CD8-positive, alpha-beta memory T cell (primary cell): ENCODE results near the gene IGSF22. TPM values are rescaled to one million over a fixed set of nuclear protein-coding genes. Genes with fewer than 3 reads are reported as not detected.
A peak's percentile ranks its signal among the peaks of the same experiment; 100 is the strongest.
"Not testable (repeated sequence)": the region's sequence is repeated elsewhere in the genome, so short reads cannot be mapped to it uniquely, and the experiment has no call there.

Experiments
- CTCF ChIA-PET: fragments of 350-600 bp; sonication (Branson Sonifier 250); formaldehyde crosslinking; loops from one replicate; lab custom pipeline; 2021; ENCODE audit warnings: antibody characterized with exemption; lab: Charles Lee
- POLR2A ChIA-PET: fragments of 350-600 bp; sonication (Branson Sonifier 250); formaldehyde crosslinking; loops from one replicate; lab custom pipeline; 2021; ENCODE audit warnings: antibody characterized with exemption; lab: Charles Lee
- DNase-seq, 5 donors: peaks; one replicate each; pipeline versions ENCODE4 v3.0.0 to v3.0.0-alpha.2; 2020 to 2022; ENCODE audit warnings: mixed read lengths in 1 of 5
- H3K27ac ChIP-seq: one replicate; pipeline ENCODE4 v1.7.0; 2013; ENCODE audit warnings: low read depth, mild to moderate bottlenecking, low read length, moderate library complexity
- H3K27me3 ChIP-seq: 2 replicates; pipeline ENCODE4 v1.7.0; 2013; ENCODE audit warnings: low read length, mild to moderate bottlenecking; ENCODE audit not compliant: insufficient read depth, poor library complexity, severe bottlenecking
- H3K36me3 ChIP-seq: 2 replicates; pipeline ENCODE4 v1.7.0; 2013; ENCODE audit warnings: mild to moderate bottlenecking, low read length, moderate library complexity; ENCODE audit not compliant: insufficient read depth
- H3K4me1 ChIP-seq: 2 replicates; pipeline ENCODE4 v1.7.0; 2013; ENCODE audit warnings: mild to moderate bottlenecking, low read length, moderate library complexity; ENCODE audit not compliant: insufficient read depth
- H3K4me3 ChIP-seq: 2 replicates; pipeline ENCODE4 v1.7.0; 2013; ENCODE audit warnings: mild to moderate bottlenecking, low read length
- H3K9me3 ChIP-seq: 2 replicates; pipeline ENCODE4 v1.7.0; 2013; ENCODE audit warnings: mild to moderate bottlenecking, low read length
- H3K27ac Mint-ChIP-seq, 8 donors: one replicate each; pipeline ENCODE4 v1.8.0; 2020 to 2021; ENCODE audit warnings: mixed read lengths in 8 of 8, mild to moderate bottlenecking in 6 of 8, inconsistent platforms in 3 of 8, moderate library complexity in 3 of 8
- H3K27me3 Mint-ChIP-seq, 2 donors: one replicate each; pipeline ENCODE4 v1.8.0; 2020 to 2021; ENCODE audit warnings: mixed read lengths in 2 of 2, mild to moderate bottlenecking in 1 of 2, moderate library complexity in 1 of 2
- H3K36me3 Mint-ChIP-seq, 3 donors: one replicate each; pipeline ENCODE4 v1.8.0; 2020 to 2021; ENCODE audit warnings: mixed read lengths in 3 of 3, inconsistent platforms in 1 of 3, mild to moderate bottlenecking in 1 of 3
- H3K4me1 Mint-ChIP-seq, 3 donors: one replicate each; pipeline ENCODE4 v1.8.0; 2020 to 2021; ENCODE audit warnings: mixed read lengths in 3 of 3, inconsistent platforms in 1 of 3, mild to moderate bottlenecking in 1 of 3
- H3K4me3 Mint-ChIP-seq, 7 donors: one replicate each; pipeline ENCODE4 v1.8.0; 2020 to 2021; ENCODE audit warnings: mixed read lengths in 7 of 7, mild to moderate bottlenecking in 6 of 7, moderate library complexity in 4 of 7, inconsistent platforms in 2 of 7
- H3K9me3 Mint-ChIP-seq, 5 donors: one replicate each; pipeline ENCODE4 v1.8.0; 2020 to 2022; ENCODE audit warnings: mixed read lengths in 5 of 5, mild to moderate bottlenecking in 3 of 5, moderate library complexity in 2 of 5, inconsistent platforms in 1 of 5
- polyA plus RNA-seq: library from polyadenylated mRNA; unstranded; fragments of 300-500 nt; fragmentation: Illumina TruSeq; gene quantifications from one replicate; pipeline ENCODE4 v1.2.3, GENCODE V29; 2021
- total RNA-seq, 2 experiments: library from RNA; stranded (reverse); gene quantifications; one replicate each; pipeline ENCODE4 v1.2.3, GENCODE V29; 2021

Gene IGSF22
- total and polyA plus RNA-seq, 3 experiments from 2014 or later = 0.20 to 6.1 (median 0.33) TPM

DNA sequence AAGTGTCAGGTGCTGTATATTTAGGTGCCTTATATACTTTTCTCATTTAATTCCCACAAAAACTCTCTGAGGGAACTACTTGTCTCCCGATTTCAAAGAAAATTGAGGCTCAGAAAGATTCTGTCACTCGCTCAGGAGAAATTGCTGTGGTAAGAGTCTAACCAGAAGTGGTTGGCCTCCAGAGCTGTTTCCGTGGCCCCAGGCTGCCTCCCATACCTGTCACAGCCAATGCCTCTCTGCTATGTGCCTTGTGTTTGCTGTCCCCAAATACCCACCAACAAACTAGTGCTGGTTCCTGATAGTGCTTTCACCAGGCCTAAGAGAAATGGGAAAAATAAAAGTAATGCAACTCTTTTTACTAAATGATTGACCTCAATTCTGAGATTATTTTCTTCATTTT is 48.4 kb downstream of the IGSF22 start:
- CTCF ChIA-PET = no interaction called here
- peak in 1 of 5 donors; percentile 46 for DNase-seq

DNA sequence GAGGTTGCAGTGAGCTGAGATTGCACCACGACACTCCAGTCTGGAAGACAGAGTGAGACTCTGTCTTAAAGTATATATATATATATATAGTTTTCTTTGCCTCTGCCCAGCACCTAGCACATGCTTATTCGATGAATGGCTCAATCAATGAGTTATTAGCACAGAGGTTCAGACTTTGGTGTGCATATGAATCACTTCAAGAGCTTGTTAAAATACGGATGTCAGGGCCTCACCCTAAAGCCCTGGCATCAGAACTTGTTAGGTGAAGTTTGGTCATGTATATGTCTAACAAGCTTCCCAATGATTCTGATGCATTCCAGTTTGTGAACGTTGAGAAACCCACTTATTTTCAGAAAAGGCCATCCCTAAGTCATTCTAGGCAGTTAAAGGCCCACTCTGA is 49.2 kb downstream of the IGSF22 start:
- ChIA-PET CTCF (interaction anchor here (1.7 kb wide), 1 partner anchor 45 kb away, joined by 5 read pairs; no protein-coding TSS in a partner anchor), POLR2A (no interaction called here)
- peaks cover 15% of the 10 kb centered on the region for H3K4me1 ChIP-seq
- H3K9me3 ChIP-seq = no peaks in the 10 kb centered on the region
- H3K4me3 Mint-ChIP-seq = no peak overlapping the region
- H3K9me3 Mint-ChIP-seq = no peaks in the 10 kb centered on the region
- H3K27ac ChIP-seq = no peak overlapping the region
- no peak overlapping the region for H3K4me3 ChIP-seq
- H3K36me3 ChIP-seq = no peaks in the 10 kb centered on the region
- DNase-seq = no peak
- peaks cover 0 to 3% (median 0%) of the 10 kb centered on the region in 3 donors for H3K36me3 Mint-ChIP-seq
- peaks cover 7 to 23% (median 9%) of the 10 kb centered on the region in 3 donors for H3K4me1 Mint-ChIP-seq
- H3K27me3 ChIP-seq = no peaks in the 10 kb centered on the region
- H3K27me3 Mint-ChIP-seq = peaks cover 0 to 1% of the 10 kb centered on the region in 2 donors
- H3K27ac Mint-ChIP-seq = no peak overlapping the region

More for the DNA sequence above, 48.4 kb downstream of the IGSF22 start:
- no peaks in the 10 kb centered on the region for H3K27me3 ChIP-seq
- H3K4me1 Mint-ChIP-seq = peaks cover 0 to 17% (median 4%) of the 10 kb centered on the region in 3 donors
- peaks cover 0 to 3% (median 0%) of the 10 kb centered on the region in 3 donors for H3K36me3 Mint-ChIP-seq
- H3K4me3 ChIP-seq = no peak overlapping the region
- no peaks in the 10 kb centered on the region for H3K9me3 Mint-ChIP-seq
- no peak overlapping the region for H3K27ac ChIP-seq
- peaks cover 0 to 1% of the 10 kb centered on the region in 2 donors for H3K27me3 Mint-ChIP-seq
- H3K4me3 Mint-ChIP-seq = no peak overlapping the region
- peaks cover 9% of the 10 kb centered on the region for H3K4me1 ChIP-seq
- POLR2A ChIA-PET = no interaction called here
- no peaks in the 10 kb centered on the region for H3K36me3 ChIP-seq
- peak overlapping the region in 1 of 8 donors; percentile 56 for H3K27ac Mint-ChIP-seq
- no peaks in the 10 kb centered on the region for H3K9me3 ChIP-seq

DNA sequence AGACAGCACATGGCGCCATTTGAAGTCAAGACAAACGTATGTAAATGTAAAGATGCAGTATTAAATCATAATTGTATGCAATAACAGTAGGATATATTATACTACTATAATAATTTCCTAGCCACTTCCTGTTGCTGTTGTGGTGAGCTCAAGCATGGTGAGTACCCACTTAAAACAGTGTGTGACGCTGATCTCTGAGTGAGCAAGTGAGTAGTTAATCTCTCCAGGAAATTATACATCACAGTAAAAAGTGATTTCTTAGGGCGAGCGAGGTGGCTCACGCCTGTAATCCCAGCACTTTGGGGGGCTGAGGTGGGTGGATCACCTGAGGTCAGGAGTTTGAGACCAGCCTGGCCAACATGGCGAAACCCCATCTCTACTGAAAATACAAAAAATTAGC is 53.8 kb downstream of the IGSF22 start:
- not testable (repeated sequence) for H3K4me3 ChIP-seq, H3K36me3 ChIP-seq, H3K9me3 ChIP-seq, H3K27me3 Mint-ChIP-seq, H3K36me3 Mint-ChIP-seq, H3K27ac ChIP-seq, H3K27me3 ChIP-seq, H3K9me3 Mint-ChIP-seq
- ChIA-PET POLR2A (interaction anchor here (0.7 to 1.0 kb wide), 3 partner anchors 26 to 38 kb away, joined by 3 to 4 read pairs (median 3); partner anchors contain the start of gene SPTY2D1), CTCF (interaction anchor here (0.5 to 1.9 kb wide), 7 partner anchors 16 to 62 kb away, joined by 3 to 12 read pairs (median 3); no protein-coding TSS in a partner anchor)
- Mint-ChIP-seq H3K4me1 (peaks cover 32 to 47% (median 35%) of the 10 kb centered on the region in 3 donors), H3K27ac (peak overlapping the region; percentile 75 to 98 (median 92)), H3K4me3 (peak overlapping the region; percentile 7 to 85 (median 78))
- H3K4me1 ChIP-seq = peaks cover 33% of the 10 kb centered on the region
- DNase-seq = peak; percentile 9 to 81 (median 72)

DNA sequence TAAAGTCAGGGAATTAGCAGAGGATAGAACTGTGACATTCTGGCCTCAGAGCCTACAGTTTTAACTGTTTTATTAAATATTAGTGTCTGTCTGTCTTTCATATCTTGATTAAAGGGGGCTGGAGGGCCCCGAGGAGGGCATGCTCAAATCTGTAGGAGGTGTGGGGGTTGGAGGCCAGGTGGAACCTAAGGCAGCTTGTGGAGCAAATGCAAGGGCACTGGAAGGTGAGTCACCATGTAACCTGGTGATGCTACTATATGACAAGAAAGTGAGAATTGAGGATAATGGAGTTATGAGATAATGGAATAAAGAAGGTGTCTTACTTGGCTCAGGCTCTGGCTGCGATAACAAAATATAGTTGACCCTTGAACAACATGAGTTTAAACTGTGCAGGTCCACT is 54.7 kb downstream of the IGSF22 start:
- Histone ChIP-seq H3K27ac (no peak overlapping the region), H3K4me1 (peaks cover 33% of the 10 kb centered on the region), H3K36me3 (no peaks in the 10 kb centered on the region), H3K27me3 (no peaks in the 10 kb centered on the region), H3K9me3 (no peaks in the 10 kb centered on the region), H3K4me3 (no peak overlapping the region)
- Mint-ChIP-seq H3K9me3 (no peaks in the 10 kb centered on the region), H3K36me3 (peaks cover 0 to 3% (median 0%) of the 10 kb centered on the region in 3 donors), H3K4me1 (peaks cover 32 to 47% (median 35%) of the 10 kb centered on the region in 3 donors), H3K27ac (peak overlapping the region in 7 of 8 donors; percentile 3 to 85 (median 75)), H3K4me3 (peak overlapping the region in 4 of 7 donors; percentile 8 to 57 (median 18)), H3K27me3 (peaks cover 0 to 1% of the 10 kb centered on the region in 2 donors)
- ChIA-PET POLR2A (no interaction called here), CTCF (no interaction called here)
- no peak for DNase-seq

DNA sequence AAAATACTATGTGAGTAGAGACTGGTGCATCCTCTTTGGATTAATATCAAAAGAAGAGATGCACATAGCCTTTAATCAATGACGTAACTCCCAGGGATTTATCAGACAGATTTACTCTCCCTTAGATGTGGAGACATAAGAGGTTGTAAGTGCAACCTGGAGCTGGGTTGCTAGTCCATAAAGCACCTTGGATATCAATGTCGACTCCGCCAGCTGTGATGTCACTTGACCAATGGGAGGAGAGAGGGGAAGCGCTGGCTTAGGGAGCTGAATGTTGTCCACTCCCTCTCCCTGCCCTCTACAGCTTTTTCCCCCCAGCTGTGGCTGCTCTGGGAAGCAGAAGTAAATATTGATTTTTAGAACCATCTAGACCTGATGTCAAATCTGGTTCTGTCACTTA is 56.3 kb downstream of the IGSF22 start:
- DNase-seq = no peak
- peak overlapping the region; percentile 36 to 92 (median 74) for H3K27ac Mint-ChIP-seq
- ChIA-PET CTCF (interaction anchor here (1.4 to 1.5 kb wide), 3 partner anchors 35 to 62 kb away, joined by 3 to 4 read pairs (median 3); no protein-coding TSS in a partner anchor), POLR2A (no interaction called here)
- no peaks in the 10 kb centered on the region for H3K9me3 ChIP-seq
- H3K27me3 ChIP-seq = no peaks in the 10 kb centered on the region
- no peak overlapping the region for H3K27ac ChIP-seq
- H3K4me1 ChIP-seq = peaks cover 33% of the 10 kb centered on the region
- H3K4me1 Mint-ChIP-seq = peaks cover 39 to 57% (median 49%) of the 10 kb centered on the region in 3 donors
- H3K36me3 ChIP-seq = no peaks in the 10 kb centered on the region
- peak overlapping the region in 4 of 7 donors; percentile 2 to 71 (median 36) for H3K4me3 Mint-ChIP-seq
- no peaks in the 10 kb centered on the region for H3K36me3 Mint-ChIP-seq
- H3K9me3 Mint-ChIP-seq = no peaks in the 10 kb centered on the region
- no peak overlapping the region for H3K4me3 ChIP-seq
- peaks cover 0 to 1% of the 10 kb centered on the region in 2 donors for H3K27me3 Mint-ChIP-seq

DNA sequence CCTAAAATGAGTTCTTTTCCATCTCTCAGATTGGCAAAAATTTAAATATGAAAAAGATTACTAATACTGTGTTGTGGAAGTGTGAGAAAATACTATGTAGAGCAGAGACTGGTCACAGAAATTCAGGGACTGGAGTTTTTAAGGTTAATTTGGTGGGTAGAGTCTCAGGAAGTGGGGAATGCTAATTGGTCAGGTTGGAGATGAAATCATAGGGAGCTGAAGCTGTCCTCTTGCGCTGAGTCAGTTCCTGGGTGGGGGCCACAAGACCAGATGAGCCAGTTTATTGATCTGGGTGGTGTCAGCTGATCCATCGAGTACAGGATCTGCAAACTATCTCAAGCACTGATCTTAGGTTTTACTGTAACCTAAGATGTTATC is 56.8 kb downstream of the IGSF22 start:
- Mint-ChIP-seq H3K36me3 (no peaks in the 10 kb centered on the region), H3K27ac (peak overlapping the region; percentile 40 to 92 (median 74)), H3K9me3 (no peaks in the 10 kb centered on the region), H3K27me3 (peaks cover 0 to 1% of the 10 kb centered on the region in 2 donors), H3K4me1 (peaks cover 39 to 57% (median 49%) of the 10 kb centered on the region in 3 donors), H3K4me3 (peak overlapping the region in 5 of 7 donors; percentile 2 to 71 (median 30))
- no peak for DNase-seq
- Histone ChIP-seq H3K36me3 (no peaks in the 10 kb centered on the region), H3K27ac (no peak overlapping the region), H3K27me3 (no peaks in the 10 kb centered on the region), H3K4me3 (no peak overlapping the region), H3K9me3 (no peaks in the 10 kb centered on the region), H3K4me1 (peaks cover 33% of the 10 kb centered on the region)
- ChIA-PET CTCF (interaction anchor here (1.4 to 1.5 kb wide), 3 partner anchors 36 to 62 kb away, joined by 3 to 4 read pairs (median 3); no protein-coding TSS in a partner anchor), POLR2A (no interaction called here)

DNA sequence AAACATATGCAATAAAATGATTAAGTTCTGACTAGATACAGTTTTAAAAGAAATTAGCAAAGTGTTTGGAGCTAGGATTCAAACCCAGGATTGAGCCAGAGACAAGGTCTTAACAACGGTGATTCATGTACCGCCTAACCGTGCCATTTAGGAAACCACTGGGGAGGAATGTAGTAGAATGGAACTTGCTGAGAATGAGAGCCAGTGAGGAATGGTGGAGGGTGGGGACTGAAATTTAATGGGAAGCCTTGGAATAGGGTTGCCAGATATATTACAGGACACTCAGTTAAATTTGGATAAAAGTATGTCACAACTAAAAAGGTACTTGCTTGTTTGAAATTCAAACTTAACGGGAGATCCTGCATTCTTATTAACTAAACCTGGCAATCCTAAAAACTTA is 57.9 kb downstream of the IGSF22 start:
- H3K4me1 ChIP-seq = peaks cover 30% of the 10 kb centered on the region
- Mint-ChIP-seq H3K27me3 (no peaks in the 10 kb centered on the region), H3K36me3 (no peaks in the 10 kb centered on the region), H3K9me3 (no peaks in the 10 kb centered on the region), H3K4me1 (peaks cover 35 to 53% (median 49%) of the 10 kb centered on the region in 3 donors), H3K27ac (peak overlapping the region in 2 of 8 donors; percentile 78 to 88), H3K4me3 (peak overlapping the region in 2 of 7 donors; percentile 9 to 49)
- no peaks in the 10 kb centered on the region for H3K27me3 ChIP-seq
- H3K4me3 ChIP-seq = no peak overlapping the region
- no peak overlapping the region for H3K27ac ChIP-seq
- ChIA-PET CTCF (no interaction called here), POLR2A (no interaction called here)
- no peak for DNase-seq
- no peaks in the 10 kb centered on the region for H3K36me3 ChIP-seq
- H3K9me3 ChIP-seq = no peaks in the 10 kb centered on the region

DNA sequence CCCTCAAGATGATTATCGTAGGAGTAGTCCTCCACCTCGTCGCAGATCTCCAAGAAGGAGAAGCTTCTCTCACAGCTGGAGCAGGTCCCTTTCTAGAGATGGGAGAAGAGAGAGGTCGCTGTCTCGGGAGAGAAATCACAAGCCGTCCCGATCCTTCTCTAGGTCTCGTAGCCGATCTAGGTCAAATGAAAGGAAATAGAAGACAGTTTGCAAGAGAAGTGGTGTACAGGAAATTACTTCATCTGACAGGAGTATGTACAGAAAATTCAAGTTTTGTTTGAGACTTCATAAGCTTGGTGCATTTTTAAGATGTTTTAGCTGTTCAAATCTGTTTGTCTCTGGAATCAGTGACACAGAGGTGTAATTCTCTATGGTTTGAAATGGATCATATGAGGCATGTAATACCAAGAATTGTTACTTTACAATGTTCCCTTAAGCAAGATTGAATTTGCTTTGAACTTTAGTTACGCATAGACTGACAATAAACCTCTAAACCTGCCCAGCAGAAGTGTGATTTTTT is 60.6 kb downstream of the IGSF22 start:
- H3K27me3 Mint-ChIP-seq, POLR2A ChIA-PET, DNase-seq, H3K36me3 Mint-ChIP-seq, H3K27ac ChIP-seq, H3K36me3 ChIP-seq, H3K9me3 ChIP-seq, H3K4me3 ChIP-seq, H3K27me3 ChIP-seq, H3K9me3 Mint-ChIP-seq, CTCF ChIA-PET: not testable (repeated sequence)
- H3K27ac Mint-ChIP-seq = peak overlapping the region in 7 of 8 donors; percentile 75 to 97 (median 91)
- H3K4me1 Mint-ChIP-seq = peaks cover 25 to 35% (median 31%) of the 10 kb centered on the region in 3 donors
- peaks cover 10% of the 10 kb centered on the region for H3K4me1 ChIP-seq
- peak overlapping the region; percentile 52 to 93 (median 88) for H3K4me3 Mint-ChIP-seq
